T follicular helper cell (primary cell): Measurements from ENCODE around the gene RDX.
"Not testable (repeated sequence)": the region's sequence is repeated elsewhere in the genome, so short reads cannot be mapped to it uniquely, and the experiment has no call there.

Source experiments
- DNase-seq: peaks from one replicate; pipeline ENCODE4 v3.0.0-alpha.2; 2020; ENCODE audit warnings: low read depth
- total RNA-seq, 2 experiments: gene quantifications; one replicate each; lab custom pipeline; 2026; lab: John Stamatoyannopoulos, UW

RDX gene
- 42.9 to 104 reads per million in 2 experiments for total RNA-seq

GRCh38 chr11:110296226-110297075 lies at the start of gene RDX:
Gene RDX, minus strand, starts transcription at chr11:110296614. Its CDS starts 16,922 bp downstream, at chr11:110279692.
- peak; percentile 29 for DNase-seq

GRCh38 chr11:110345743-110346142 lies 49.3 kb upstream of the RDX start:
- no peak for DNase-seq

DNA sequence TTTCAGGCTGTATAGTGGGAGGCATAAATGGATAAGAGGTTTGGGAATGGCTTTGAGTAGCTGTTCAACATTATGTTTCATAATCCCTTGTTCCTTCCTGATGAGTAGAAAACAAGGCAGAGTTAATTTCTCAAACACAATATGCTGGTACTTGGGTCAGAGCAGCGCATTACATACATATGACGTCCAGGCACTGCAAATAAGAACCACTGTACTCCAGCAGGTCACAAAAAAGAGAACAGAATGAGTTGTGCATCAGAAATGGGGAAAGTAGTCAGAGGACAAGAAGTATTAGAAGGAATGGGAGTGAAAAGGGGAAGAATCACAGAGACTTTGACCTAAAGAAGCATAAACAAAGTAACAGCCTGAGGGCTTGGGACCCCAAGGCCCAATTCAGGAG lies 44.0 kb upstream of the RDX start:
- DNase-seq: no peak

DNA sequence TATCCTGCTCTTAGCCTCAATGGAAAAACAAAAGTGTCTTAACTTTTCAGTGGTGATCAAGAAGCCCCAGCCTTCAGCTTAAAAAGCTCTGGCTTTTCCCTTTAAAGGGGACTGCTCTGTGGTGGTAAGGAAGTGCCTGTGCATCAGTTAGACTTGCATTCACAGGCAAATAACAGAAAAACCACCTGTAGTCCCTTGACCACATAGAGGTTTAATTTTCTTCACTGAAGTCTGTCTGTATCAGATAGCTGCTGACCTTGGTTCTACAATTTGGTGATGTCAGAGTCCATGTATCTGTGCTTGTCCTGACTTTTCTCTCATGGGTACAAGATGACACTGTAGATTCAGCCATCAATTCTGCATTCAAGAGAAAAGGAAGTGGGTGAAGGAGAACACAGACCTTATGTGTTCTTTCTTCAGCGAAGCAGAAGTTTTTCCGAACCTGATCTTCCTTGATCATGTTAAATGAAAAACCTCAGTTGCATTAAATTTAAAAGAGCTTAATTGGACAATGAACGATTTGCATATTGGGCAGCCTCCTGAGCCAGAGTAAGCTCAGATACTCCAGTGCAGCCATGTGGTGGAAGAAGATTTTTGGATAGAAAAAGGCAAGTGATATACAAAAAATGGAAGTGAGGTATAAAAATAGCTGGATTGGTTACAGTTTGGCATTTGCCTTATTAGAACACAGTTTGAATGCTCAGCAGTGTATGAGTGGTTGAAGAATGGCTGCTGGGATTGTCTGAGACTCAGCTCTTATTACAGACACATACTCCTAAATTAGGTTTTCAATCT lies 43.2 kb upstream of the RDX start:
- no peak for DNase-seq

DNA sequence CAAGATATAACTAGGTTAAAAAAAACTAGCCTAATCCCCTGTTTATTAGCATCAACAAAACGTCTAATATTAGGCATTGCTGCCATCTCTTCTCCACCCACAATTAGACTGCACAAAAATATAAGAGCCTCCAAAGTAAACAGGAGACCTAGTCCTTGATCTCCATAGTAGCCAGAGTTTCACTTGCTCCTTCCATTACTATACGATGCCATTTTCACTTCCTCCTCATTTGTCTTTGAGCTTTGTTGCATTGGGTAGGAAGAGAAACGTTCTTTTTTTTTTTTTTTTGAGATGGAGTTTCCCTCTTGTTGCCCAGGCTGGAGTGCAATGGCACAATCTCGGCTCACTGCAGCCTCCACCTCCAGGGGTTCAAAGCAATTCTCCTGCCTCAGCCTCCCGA lies 42.3 kb upstream of the RDX start:
- DNase-seq: no peak

DNA sequence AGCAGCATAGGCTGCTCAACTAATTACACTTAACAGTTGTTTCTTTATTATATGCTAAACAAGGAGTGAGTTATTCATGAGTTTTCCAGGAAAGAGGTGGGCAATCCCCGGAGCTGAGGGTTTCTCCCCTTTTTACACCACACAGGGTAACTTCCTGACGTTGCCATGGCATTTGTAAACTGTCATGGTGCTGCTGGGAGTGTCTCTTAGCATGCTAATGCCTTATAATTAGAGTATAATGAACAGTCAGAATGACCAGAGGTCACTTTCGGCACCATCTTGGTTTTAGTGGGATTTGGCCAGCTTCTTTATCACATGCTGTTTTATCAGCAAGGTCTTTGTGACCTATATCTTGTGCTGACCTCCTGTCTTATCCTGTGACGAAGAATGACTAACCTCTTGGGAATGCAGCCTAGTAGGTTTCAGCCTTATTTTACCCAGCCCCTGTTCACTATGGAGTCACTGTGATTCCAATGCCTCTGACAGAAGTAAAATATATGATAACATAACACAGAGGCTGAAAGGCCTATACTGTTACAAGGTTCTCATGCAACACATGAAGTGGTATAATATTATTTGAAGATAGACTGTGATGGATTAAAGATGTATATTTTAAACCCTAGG lies 41.3 kb upstream of the RDX start:
- no peak for DNase-seq

DNA sequence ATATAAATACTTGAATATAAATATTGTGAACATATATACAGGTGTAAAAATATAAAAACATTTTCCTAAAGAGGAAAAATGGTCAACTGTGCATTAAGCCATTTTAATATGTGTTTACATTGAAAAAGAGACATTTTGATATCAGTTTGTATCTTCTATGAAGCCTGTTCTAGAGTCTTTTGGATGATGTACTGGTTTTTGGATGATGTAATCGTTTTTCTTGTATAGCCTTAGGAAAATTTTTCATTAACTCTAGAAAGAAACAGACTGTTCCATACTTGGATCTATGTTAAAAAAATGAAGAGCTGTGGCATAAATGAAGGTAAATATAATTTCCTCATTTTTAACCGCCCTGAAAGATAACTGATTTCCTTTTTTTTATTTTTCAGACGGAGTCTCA lies 39.6 kb upstream of the RDX start:
- no peak for DNase-seq

GRCh38 chr11:110335358-110335757 lies 38.9 kb upstream of the RDX start:
- no peak for DNase-seq

DNA sequence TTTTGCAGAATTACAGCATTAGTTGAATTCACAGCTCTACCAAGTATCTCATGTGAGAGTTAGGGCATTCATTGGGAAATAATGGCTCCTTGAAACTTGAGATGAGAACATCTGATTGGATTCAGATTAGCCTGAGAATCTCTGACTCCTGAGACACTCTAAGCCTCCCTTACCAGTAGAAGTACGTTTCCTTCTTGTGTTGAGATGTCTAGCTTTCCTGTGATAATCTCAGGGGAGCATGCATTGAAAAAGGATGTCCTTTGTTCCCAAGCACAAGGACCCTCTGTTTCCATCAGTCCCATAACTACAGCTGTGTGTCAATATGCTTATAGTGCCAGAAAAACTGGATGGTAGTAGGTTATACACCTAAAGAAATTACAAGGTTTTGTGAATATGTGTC lies 35.2 kb upstream of the RDX start:
- no peak for DNase-seq

GRCh38 chr11:110329445-110329844 lies 33.0 kb upstream of the RDX start:
- DNase-seq: no peak

DNA sequence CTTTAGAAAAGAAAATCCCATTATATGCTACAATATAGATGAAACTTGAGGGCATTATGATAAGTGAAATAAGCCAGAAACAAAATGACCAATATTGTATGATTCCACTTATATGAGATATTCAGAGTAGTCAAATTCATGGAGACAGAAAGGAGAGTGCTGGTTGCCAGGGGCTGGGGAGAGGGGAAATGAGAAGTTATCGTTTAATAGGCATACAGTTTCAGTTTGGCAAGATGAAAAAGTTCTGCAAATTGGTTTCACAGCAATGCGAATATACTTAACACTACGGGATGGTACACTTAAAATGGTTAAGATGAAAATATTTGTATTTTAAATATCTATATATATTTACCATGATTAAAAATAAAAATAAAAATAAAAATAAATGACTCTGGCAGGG lies 31.1 kb upstream of the RDX start:
- no peak for DNase-seq

DNA sequence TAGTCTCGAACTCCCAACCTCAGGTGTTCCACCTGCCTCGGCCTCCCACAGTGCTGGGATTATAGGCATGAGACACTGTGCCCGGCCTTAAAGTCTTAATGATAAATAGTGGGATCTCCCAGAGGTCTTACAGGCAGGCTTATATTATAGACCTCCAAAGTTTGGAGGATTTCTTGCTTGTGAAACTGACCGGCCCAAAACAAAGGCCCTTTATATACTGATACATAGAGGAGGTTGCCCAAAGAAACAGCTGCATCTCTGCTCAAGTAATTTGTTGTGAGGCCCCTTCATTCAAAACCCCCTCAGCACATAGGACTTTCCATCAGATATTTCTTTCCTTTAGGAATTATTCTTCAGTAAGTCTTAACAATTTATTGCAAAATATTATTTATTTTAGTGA lies 27.4 kb upstream of the RDX start:
- no peak for DNase-seq

GRCh38 chr11:110319501-110319900 lies 23.1 kb upstream of the RDX start:
- no peak for DNase-seq

DNA sequence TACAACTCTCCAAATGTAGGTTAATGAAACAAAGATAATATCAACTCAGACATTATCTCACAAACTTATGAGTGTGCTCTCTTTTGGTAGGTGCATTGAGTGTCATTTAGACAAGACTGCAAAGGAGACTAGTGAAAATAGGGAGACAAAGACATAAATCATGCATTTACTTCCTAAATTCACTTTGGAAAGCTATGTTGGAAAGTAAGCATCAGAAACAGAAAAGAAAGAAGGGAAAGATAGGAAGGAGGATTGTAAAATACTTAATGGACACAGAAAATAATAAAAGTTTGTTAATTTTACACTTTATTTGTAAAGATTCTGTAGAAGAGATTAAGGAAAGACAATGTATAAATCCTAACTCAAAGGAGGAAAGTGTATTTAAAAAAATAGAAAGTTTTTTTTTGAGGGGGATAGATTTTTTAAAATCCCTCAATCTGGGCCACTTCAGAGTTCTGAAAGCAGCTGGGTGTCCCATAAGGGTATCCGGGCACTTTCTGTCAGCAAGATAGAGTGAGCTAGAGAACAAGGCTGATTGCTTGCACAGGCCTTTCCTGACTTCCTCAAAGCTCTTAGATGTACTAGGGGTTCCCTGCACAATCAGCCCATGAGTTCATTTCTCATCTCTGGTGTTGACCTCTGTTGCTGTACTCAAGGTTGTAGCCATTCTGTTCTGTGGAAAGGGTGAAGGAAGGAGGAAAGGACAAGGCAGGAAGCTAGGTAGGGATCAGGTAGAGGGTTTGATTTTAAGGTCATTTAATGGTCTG lies 22.4 kb upstream of the RDX start:
- no peak for DNase-seq

GRCh38 chr11:110317516-110317932 lies 21.1 kb upstream of the RDX start:
- no peak for DNase-seq

- DNase-seq: no peak
Measured at GRCh38 chr11:110314366-110315095, 18.1 kb upstream of the RDX start.

DNA sequence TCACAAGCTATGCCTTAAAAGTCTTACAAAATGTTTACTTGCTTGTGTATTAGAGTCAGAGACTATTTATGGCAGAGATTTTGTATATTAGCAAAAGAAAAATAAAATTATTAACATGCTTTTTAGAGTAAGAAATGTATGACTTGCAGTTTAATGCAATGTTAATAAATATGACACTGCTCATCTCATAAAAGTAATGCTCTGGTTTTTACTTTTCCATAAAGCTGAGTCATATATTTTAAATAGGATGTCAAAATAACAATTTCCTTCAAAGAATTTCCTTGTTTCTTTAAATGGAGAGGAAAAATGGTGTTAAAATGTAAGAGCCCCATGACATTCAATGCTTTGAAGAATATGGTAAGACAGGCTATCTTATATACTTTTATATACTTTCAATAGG lies 16.3 kb upstream of the RDX start:
- DNase-seq: no peak

GRCh38 chr11:110311783-110312579 lies 15.6 kb upstream of the RDX start:
- DNase-seq: no peak

DNA sequence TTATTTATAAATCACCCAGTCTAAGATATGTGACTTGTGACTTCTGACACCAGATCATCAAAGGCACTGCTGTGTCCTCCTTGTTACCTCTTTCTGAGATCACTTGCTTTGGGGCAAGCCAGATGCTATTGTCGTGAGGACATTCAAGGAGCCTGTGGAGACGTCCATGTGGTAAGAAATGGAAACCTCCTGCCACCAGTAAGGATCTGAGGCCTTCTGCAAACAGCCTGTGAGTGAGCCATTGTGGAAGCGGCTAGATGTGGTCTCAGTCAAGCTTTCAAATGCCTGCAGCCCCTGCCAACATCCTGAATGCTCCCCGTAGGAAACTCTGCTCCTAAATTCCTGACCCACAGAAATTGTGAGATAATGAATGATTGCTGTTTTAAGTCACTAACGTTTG lies 11.7 kb upstream of the RDX start:
- DNase-seq: no peak

- DNase-seq: not testable (repeated sequence)
Measured at GRCh38 chr11:110306019-110306388, 9.6 kb upstream of the RDX start.
